MM.1S (cell line): ENCODE measurements around the gene SCUBE3.

Experiments used
- DNase-seq: peaks from one replicate; pipeline ENCODE4 v3.0.0-alpha.2; 2015
- H2AFZ ChIP-seq: fragments of 300-600 bp; sonication (generic); 2 replicates; pipeline ENCODE4 v1.6.0; 2016; ENCODE audit warnings: antibody characterized with exemption, low read length
- H3F3A ChIP-seq: fragments of 300-600 bp; sonication (generic); 2 replicates; pipeline ENCODE4 v1.6.1; 2016; ENCODE audit warnings: mild to moderate bottlenecking, antibody characterized with exemption, low read length, moderate library complexity, mixed read lengths; ENCODE audit not compliant: insufficient read depth
- H3K27ac ChIP-seq: fragments of 300-600 bp; sonication (generic); 2 replicates; pipeline ENCODE4 v1.5.1; 2016; ENCODE audit warnings: mild to moderate bottlenecking, low read length
- H3K27me3 ChIP-seq: fragments of 300-600 bp; sonication (generic); replicated peaks from 2 replicates; pipeline ENCODE4 v1.6.0; 2016; ENCODE audit warnings: low read length; ENCODE audit not compliant: insufficient read depth
- H3K36me3 ChIP-seq: fragments of 300-600 bp; sonication (generic); replicated peaks from 2 replicates; pipeline ENCODE4 v1.6.1; 2016; ENCODE audit warnings: mild to moderate bottlenecking, low read length, mixed read lengths; ENCODE audit not compliant: insufficient read depth
- H3K4me1 ChIP-seq: fragments of 300-600 bp; sonication (generic); 2 replicates; pipeline ENCODE4 v1.6.1; 2016; ENCODE audit warnings: low read length, mixed read lengths
- H3K4me2 ChIP-seq: fragments of 300-600 bp; sonication (generic); 2 replicates; pipeline ENCODE4 v1.6.0; 2016; ENCODE audit warnings: low read depth, low read length
- H3K4me3 ChIP-seq: fragments of 300-600 bp; sonication (generic); 2 replicates; pipeline ENCODE4 v1.5.1; 2016; ENCODE audit warnings: low read length, mixed read lengths
- H3K79me2 ChIP-seq: fragments of 300-600 bp; sonication (generic); 2 replicates; pipeline ENCODE4 v1.6.1; 2016; ENCODE audit warnings: mixed run types, low read length, mixed read lengths
- H3K9ac ChIP-seq: fragments of 300-600 bp; sonication (generic); 2 replicates; pipeline ENCODE4 v1.6.1; 2016; ENCODE audit warnings: low read length, mixed read lengths
- H3K9me2 ChIP-seq: fragments of 300-600 bp; sonication (generic); replicated peaks from 2 replicates; pipeline ENCODE4 v1.6.1; 2016; ENCODE audit warnings: mild to moderate bottlenecking, low read length, mixed read lengths; ENCODE audit not compliant: insufficient read depth
- H3K9me3 ChIP-seq: fragments of 300-600 bp; sonication (generic); replicated peaks from 2 replicates; pipeline ENCODE4 v1.6.1; 2016; ENCODE audit warnings: mild to moderate bottlenecking, low read length, mixed read lengths; ENCODE audit not compliant: insufficient read depth
- H4K20me1 ChIP-seq: fragments of 300-600 bp; sonication (generic); 2 replicates; pipeline ENCODE4 v1.6.1; 2016; ENCODE audit warnings: mild to moderate bottlenecking, low read length, moderate library complexity, mixed read lengths; ENCODE audit not compliant: insufficient read depth
- CTCF ChIP-seq: fragments of 300-600 bp; sonication (generic); IDR thresholded peaks from 2 replicates; pipeline ENCODE4 v1.5.1; 2016; ENCODE audit warnings: antibody characterized with exemption, low read length, mixed read lengths
- EZH2 ChIP-seq: fragments of 300-600 bp; sonication (generic); optimal IDR thresholded peaks from 2 replicates; pipeline ENCODE3; 2017; ENCODE audit warnings: low read depth, mild to moderate bottlenecking, antibody characterized with exemption, low read length, mixed read lengths
- EZH2phosphoT487 ChIP-seq: fragments of 300-600 bp; sonication (generic); IDR thresholded peaks from 2 replicates; pipeline ENCODE4 v1.6.1; 2018; ENCODE audit warnings: antibody characterized with exemption, low read length

The SCUBE3 gene

GRCh38 chr6:35219683-35220326 lies 6.0 kb downstream of the SCUBE3 start:
- no peaks in the 10 kb centered on the region for H3K79me2 ChIP-seq
- H3K4me1 ChIP-seq = no peaks in the 10 kb centered on the region
- no peaks in the 10 kb centered on the region for H3F3A ChIP-seq
- TF ChIP-seq CTCF = no peak
- no peak for TF ChIP-seq EZH2phosphoT487
- TF ChIP-seq EZH2 = no peak
- H3K9ac ChIP-seq = no peak overlapping the region
- no peak overlapping the region for H2AFZ ChIP-seq
- H3K9me2 ChIP-seq = no peaks in the 10 kb centered on the region
- no peak overlapping the region for H3K27ac ChIP-seq
- H3K36me3 ChIP-seq = no peaks in the 10 kb centered on the region
- H4K20me1 ChIP-seq = no peaks in the 10 kb centered on the region
- H3K9me3 ChIP-seq = no peaks in the 10 kb centered on the region
- DNase-seq = no peak
- peaks cover 12% of the 10 kb centered on the region for H3K27me3 ChIP-seq
- H3K4me3 ChIP-seq = no peak overlapping the region
- H3K4me2 ChIP-seq = no peak overlapping the region

GRCh38 chr6:35220711-35221110 lies 7.0 kb downstream of the SCUBE3 start:
- H3K4me3 ChIP-seq = no peak overlapping the region
- H3K9me2 ChIP-seq = no peaks in the 10 kb centered on the region
- H4K20me1 ChIP-seq = no peaks in the 10 kb centered on the region
- no peaks in the 10 kb centered on the region for H3K79me2 ChIP-seq
- no peak overlapping the region for H2AFZ ChIP-seq
- H3K4me2 ChIP-seq = no peak overlapping the region
- no peaks in the 10 kb centered on the region for H3F3A ChIP-seq
- TF ChIP-seq EZH2phosphoT487 (no peak), CTCF (no peak), EZH2 (no peak)
- H3K9ac ChIP-seq = no peak overlapping the region
- no peaks in the 10 kb centered on the region for H3K9me3 ChIP-seq
- no peak for DNase-seq
- H3K36me3 ChIP-seq = no peaks in the 10 kb centered on the region
- H3K27ac ChIP-seq = no peak overlapping the region
- H3K4me1 ChIP-seq = no peaks in the 10 kb centered on the region
- 0 out of 2 replicates have a peak, but pooled peaks cover 6% of the 10 kb centered on the region for H3K27me3 ChIP-seq

GRCh38 chr6:35223396-35223795 lies 9.6 kb downstream of the SCUBE3 start:
- H3K9ac ChIP-seq = no peak overlapping the region
- no peak for DNase-seq
- H3F3A ChIP-seq = no peaks in the 10 kb centered on the region
- no peak for TF ChIP-seq EZH2phosphoT487
- H3K4me1 ChIP-seq = no peaks in the 10 kb centered on the region
- H2AFZ ChIP-seq = no peak overlapping the region
- H3K27me3 ChIP-seq = no peaks in the 10 kb centered on the region
- no peaks in the 10 kb centered on the region for H3K36me3 ChIP-seq
- no peak overlapping the region for H3K4me3 ChIP-seq
- no peaks in the 10 kb centered on the region for H4K20me1 ChIP-seq
- H3K79me2 ChIP-seq = no peaks in the 10 kb centered on the region
- no peak overlapping the region for H3K27ac ChIP-seq
- no peak overlapping the region for H3K4me2 ChIP-seq
- H3K9me2 ChIP-seq = no peaks in the 10 kb centered on the region
- H3K9me3 ChIP-seq = no peaks in the 10 kb centered on the region

GRCh38 chr6:35224720-35225119 lies 11.0 kb downstream of the SCUBE3 start:
- Histone ChIP-seq H3K36me3 (no peaks in the 10 kb centered on the region), H3K4me3 (no peak overlapping the region), H3K79me2 (no peaks in the 10 kb centered on the region), H4K20me1 (no peaks in the 10 kb centered on the region), H3K9ac (no peak overlapping the region), H3K4me2 (no peak overlapping the region), H2AFZ (no peak overlapping the region), H3K9me2 (no peaks in the 10 kb centered on the region), H3K27ac (no peak overlapping the region), H3F3A (no peaks in the 10 kb centered on the region), H3K27me3 (no peaks in the 10 kb centered on the region), H3K4me1 (no peaks in the 10 kb centered on the region), H3K9me3 (no peaks in the 10 kb centered on the region)
- no peak for DNase-seq
- TF ChIP-seq CTCF (no peak), EZH2phosphoT487 (no peak), EZH2 (no peak)
